H4 (cell line): ENCODE results near the gene MUSTN1. TPM values are rescaled to one million over a fixed set of nuclear protein-coding genes. Genes with fewer than 3 reads are reported as not detected.

ENCODE experiments used
- DNase-seq: peaks from one replicate; pipeline ENCODE4 v3.0.0-alpha.2; 2015; ENCODE audit warnings: low spot score
- total RNA-seq: library from RNA; depleted of rRNA; stranded (reverse); fragments of >200 nt; shearing (Covaris generic); gene quantifications from 2 replicates; pipeline ENCODE4 v1.2.3, GENCODE V29; 2014; rRNA removed

The MUSTN1 gene
- not detected in 2 replicates for total RNA-seq

GRCh38 chr3:52834871-52835501 is at the start of gene MUSTN1:
TSS of gene MUSTN1 (minus strand) at chr3:52835019. CDS start at chr3:52834948, 71 bp downstream.
- no peak for DNase-seq

- DNase-seq = no peak
Measured at GRCh38 chr3:52882377-52882776, 47.6 kb upstream of the MUSTN1 start.

GRCh38 chr3:52881871-52882270 is 47.1 kb upstream of the MUSTN1 start:
- no peak for DNase-seq

GRCh38 chr3:52880474-52880873 is 45.7 kb upstream of the MUSTN1 start:
- DNase-seq = no peak

GRCh38 chr3:52880047-52880446 is 45.2 kb upstream of the MUSTN1 start:
- DNase-seq = no peak

- no peak for DNase-seq
Measured at GRCh38 chr3:52879581-52879980, 44.8 kb upstream of the MUSTN1 start.

GRCh38 chr3:52879090-52879489 is 44.3 kb upstream of the MUSTN1 start:
- no peak for DNase-seq

- DNase-seq = no peak
Measured at GRCh38 chr3:52877085-52877484, 42.3 kb upstream of the MUSTN1 start.

- DNase-seq = no peak
Measured at GRCh38 chr3:52874864-52875587, 40.2 kb upstream of the MUSTN1 start.

GRCh38 chr3:52874160-52874701 is 39.4 kb upstream of the MUSTN1 start:
- no peak for DNase-seq

GRCh38 chr3:52873433-52874159 is 38.8 kb upstream of the MUSTN1 start:
- DNase-seq = peak; percentile 69

GRCh38 chr3:52872245-52872644 is 37.4 kb upstream of the MUSTN1 start:
- peak; percentile 15 for DNase-seq

- DNase-seq = no peak
Measured at GRCh38 chr3:52871761-52872160, 36.9 kb upstream of the MUSTN1 start.

- DNase-seq = no peak
Measured at GRCh38 chr3:52870471-52870870, 35.7 kb upstream of the MUSTN1 start.

GRCh38 chr3:52866427-52866826 is 31.6 kb upstream of the MUSTN1 start:
- DNase-seq = no peak

- no peak for DNase-seq
Measured at GRCh38 chr3:52865994-52866393, 31.2 kb upstream of the MUSTN1 start.

- DNase-seq = no peak
Measured at GRCh38 chr3:52860424-52860768, 25.6 kb upstream of the MUSTN1 start.

GRCh38 chr3:52859686-52860423 is 25.0 kb upstream of the MUSTN1 start:
- DNase-seq = no peak

GRCh38 chr3:52857864-52858263 is 23.0 kb upstream of the MUSTN1 start:
- no peak for DNase-seq

- no peak for DNase-seq
Measured at GRCh38 chr3:52857133-52857532, 22.3 kb upstream of the MUSTN1 start.

GRCh38 chr3:52856666-52857065 is 21.8 kb upstream of the MUSTN1 start:
- no peak for DNase-seq

GRCh38 chr3:52854013-52854412 is 19.2 kb upstream of the MUSTN1 start:
- DNase-seq = no peak
